Gastroesophageal sphincter (tissue), 4 donors: ENCODE data around the gene PRR5L. TPM values are rescaled to one million over a fixed set of nuclear protein-coding genes. Genes with fewer than 3 reads are reported as not detected.

Source experiments
- ATAC-seq: fragments of 150-250 bp; one replicate; pipeline ENCODE4 v1.9.1; 2016; ENCODE audit warnings: mild to moderate bottlenecking, moderate library complexity
- H3K27ac ChIP-seq, 4 donors: fragments of 200-600 bp; sonication (generic) in 3 of 4; 1 replicate in 3 of 4; 2 replicates in 1 of 4; pipeline ENCODE4 v1.5.1; 2016 to 2019
- H3K27me3 ChIP-seq: fragments of 200-600 bp; sonication (generic); one replicate; pipeline ENCODE4 v1.5.1; 2019
- H3K36me3 ChIP-seq, 2 donors: fragments of 200-600 bp; sonication (generic); one replicate each; pipeline ENCODE4 v1.5.1; 2019; ENCODE audit warnings: control low read depth in 1 of 2
- H3K4me1 ChIP-seq, 3 donors: fragments of 200-600 bp; sonication (generic); 1 replicate in 2 of 3; 2 replicates in 1 of 3; pipeline ENCODE4 v1.5.1; 2016 to 2019; ENCODE audit warnings: control low read depth in 2 of 3
- H3K4me3 ChIP-seq, 2 donors: fragments of 200-600 bp; sonication (generic); one replicate each; pipeline ENCODE4 v1.5.1; 2019; ENCODE audit warnings: mild to moderate bottlenecking in 1 of 2, moderate library complexity in 1 of 2
- H3K9me3 ChIP-seq, 3 donors: fragments of 200-600 bp; sonication (generic); one replicate each; pipeline ENCODE4 v1.5.1; 2017 to 2019; ENCODE audit warnings: control low read depth in 2 of 3
- EP300 ChIP-seq: sonication (generic); formaldehyde crosslinking; IDR thresholded peaks from one replicate; pipeline ENCODE4 v1.6.1; 2017; ENCODE audit warnings: antibody characterized with exemption, mild to moderate bottlenecking
- POLR2A ChIP-seq, 2 donors: fragments of 450-650 bp; IDR thresholded peaks; one replicate each; pipeline ENCODE4 v1.6.1; 2017; ENCODE audit warnings: antibody characterized with exemption in 2 of 2, mild to moderate bottlenecking in 2 of 2, moderate library complexity in 1 of 2
- POLR2AphosphoS5 ChIP-seq: sonication (generic); formaldehyde crosslinking; IDR thresholded peaks from one replicate; pipeline ENCODE4 v1.6.1; 2017; ENCODE audit warnings: antibody characterized with exemption
- WGBS, 2 donors: methylation state at CpG; one replicate each; pipeline ENCODE4 v1.1.5; 2018; ENCODE audit warnings: low coverage in 1 of 2; 5-methylcytosine and 5-hydroxymethylcytosine counted together
- total RNA-seq, 4 donors: library from RNA; depleted of rRNA; stranded (reverse); fragments of >200 nt; gene quantifications; one replicate each; pipeline ENCODE4 v1.1.0, GENCODE V29; 2016
- TF ChIP-seq, protein P1 (sequence below), 4 experiments: fragments of 200-600 bp in 2 of 4; fragments of 450-650 bp in 2 of 4; sonication (generic) in 1 of 4; IDR thresholded peaks; one replicate each; pipeline ENCODE4 v1.5.1; 2017 to 2019; ENCODE audit warnings: antibody characterized with exemption in 4 of 4, mild to moderate bottlenecking in 2 of 4, moderate library complexity in 2 of 4

Gene PRR5L
- total RNA-seq, 4 donors from 2014 or later, result 2.8 to 9.7 (median 7.5) TPM

DNA sequence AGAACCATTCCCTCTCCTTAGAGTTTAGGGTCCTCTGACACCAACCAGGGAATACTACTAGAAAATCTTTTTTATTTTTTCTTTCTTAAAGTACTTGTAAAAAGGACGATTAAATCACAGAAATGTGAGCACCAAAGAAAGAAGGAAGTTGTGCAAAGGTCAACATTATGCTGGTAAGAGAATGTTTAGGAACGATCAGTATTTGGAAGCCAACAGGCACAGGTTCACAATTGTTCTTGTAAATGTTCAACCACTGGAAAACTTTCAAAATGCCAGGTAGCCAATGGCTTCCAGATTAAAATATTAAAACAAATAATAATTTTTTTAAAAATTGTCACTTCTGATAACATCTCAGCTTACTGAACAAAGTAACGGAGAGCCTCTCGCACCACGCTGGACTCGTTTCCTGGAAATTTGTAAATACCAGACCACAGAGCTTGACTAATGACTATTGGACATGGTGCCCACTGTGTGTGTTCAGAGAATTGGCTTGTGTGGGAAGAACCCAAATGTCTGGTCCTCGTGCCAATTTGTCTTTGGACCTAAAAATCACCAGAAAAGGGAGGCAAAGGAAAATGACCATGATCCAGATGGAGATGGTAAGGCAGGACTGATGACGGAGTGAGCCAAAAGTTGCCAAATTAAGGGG lies 27.6 kb upstream of the PRR5L start:
- H3K4me1 ChIP-seq, result no peaks in the 10 kb centered on the region
- peaks cover 0 to 9% (median 0%) of the 10 kb centered on the region in 3 donors for H3K9me3 ChIP-seq
- no peaks in the 10 kb centered on the region for H3K27me3 ChIP-seq
- H3K4me3 ChIP-seq, result no peak overlapping the region
- ATAC-seq, result no peak
- H3K36me3 ChIP-seq, result peaks cover 0 to 34% of the 10 kb centered on the region in 2 donors
- no peak overlapping the region for H3K27ac ChIP-seq
- TF ChIP-seq POLR2A (IDR thresholded peaks at IDR 0.05) (no peak), POLR2AphosphoS5 (no peak), EP300 (no peak)
- TF ChIP-seq, protein P1, sequence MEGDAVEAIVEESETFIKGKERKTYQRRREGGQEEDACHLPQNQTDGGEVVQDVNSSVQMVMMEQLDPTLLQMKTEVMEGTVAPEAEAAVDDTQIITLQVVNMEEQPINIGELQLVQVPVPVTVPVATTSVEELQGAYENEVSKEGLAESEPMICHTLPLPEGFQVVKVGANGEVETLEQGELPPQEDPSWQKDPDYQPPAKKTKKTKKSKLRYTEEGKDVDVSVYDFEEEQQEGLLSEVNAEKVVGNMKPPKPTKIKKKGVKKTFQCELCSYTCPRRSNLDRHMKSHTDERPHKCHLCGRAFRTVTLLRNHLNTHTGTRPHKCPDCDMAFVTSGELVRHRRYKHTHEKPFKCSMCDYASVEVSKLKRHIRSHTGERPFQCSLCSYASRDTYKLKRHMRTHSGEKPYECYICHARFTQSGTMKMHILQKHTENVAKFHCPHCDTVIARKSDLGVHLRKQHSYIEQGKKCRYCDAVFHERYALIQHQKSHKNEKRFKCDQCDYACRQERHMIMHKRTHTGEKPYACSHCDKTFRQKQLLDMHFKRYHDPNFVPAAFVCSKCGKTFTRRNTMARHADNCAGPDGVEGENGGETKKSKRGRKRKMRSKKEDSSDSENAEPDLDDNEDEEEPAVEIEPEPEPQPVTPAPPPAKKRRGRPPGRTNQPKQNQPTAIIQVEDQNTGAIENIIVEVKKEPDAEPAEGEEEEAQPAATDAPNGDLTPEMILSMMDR (IDR thresholded peaks at IDR 0.05), result no peak
- whole genome bisulfite sequencing, 2 donors, result 69 to 82% methylated on average over 7 to 8 of the region's 8 CpGs

DNA sequence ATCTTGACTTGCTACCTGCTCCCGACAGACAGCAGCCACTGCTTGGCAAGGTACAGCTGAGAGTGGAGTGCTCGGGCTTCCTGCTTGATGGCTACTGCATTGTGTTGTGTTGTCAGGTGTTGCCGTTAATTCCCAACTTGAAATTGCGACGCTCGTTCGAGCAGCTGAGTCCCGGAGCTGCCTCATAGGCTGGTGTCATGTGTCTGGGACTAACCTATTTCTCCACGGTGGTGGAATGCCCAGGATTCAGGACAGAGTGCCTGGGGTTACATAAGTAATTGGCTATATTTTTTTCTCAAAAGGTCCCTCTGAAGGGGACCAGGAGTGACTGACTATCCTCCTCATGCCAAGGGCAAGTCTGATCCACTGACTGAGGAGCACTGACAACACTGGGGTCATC lies 25.4 kb upstream of the PRR5L start:
- peaks cover 0 to 9% (median 0%) of the 10 kb centered on the region in 3 donors for H3K9me3 ChIP-seq
- H3K4me1 ChIP-seq, result no peaks in the 10 kb centered on the region
- H3K27me3 ChIP-seq, result no peaks in the 10 kb centered on the region
- WGBS, 2 donors, result 100% methylated on average over 1 of the region's 9 CpGs; no CpG with 5 or more reads in 1 of the 2 donors
- TF ChIP-seq EP300 (no peak), POLR2AphosphoS5 (no peak), POLR2A (IDR thresholded peaks at IDR 0.05) (no peak)
- TF ChIP-seq, protein P1 (IDR thresholded peaks at IDR 0.05), result no peak
- H3K27ac ChIP-seq, result no peak overlapping the region
- ATAC-seq, result no peak
- peaks cover 0 to 56% of the 10 kb centered on the region in 2 donors for H3K36me3 ChIP-seq
- no peak overlapping the region for H3K4me3 ChIP-seq

- Histone ChIP-seq H3K36me3 (peaks cover 0 to 68% of the 10 kb centered on the region in 2 donors), H3K4me1 (no peaks in the 10 kb centered on the region), H3K9me3 (peaks cover 0 to 9% (median 0%) of the 10 kb centered on the region in 3 donors), H3K27ac (no peak overlapping the region), H3K27me3 (no peaks in the 10 kb centered on the region), H3K4me3 (no peak overlapping the region)
- ATAC-seq, result no peak
- no peak for TF ChIP-seq POLR2AphosphoS5
- TF ChIP-seq, protein P1 (IDR thresholded peaks at IDR 0.05), result no peak
- TF ChIP-seq EP300, result no peak
- no peak for TF ChIP-seq POLR2A (IDR thresholded peaks at IDR 0.05)
- 72 to 76% methylated on average over 4 to 5 of the region's 5 CpGs for WGBS, 2 donors
These were observed 24.2 kb upstream of the PRR5L start for GRCh38 chr11:36271794-36272407.

- Histone ChIP-seq H3K4me3 (no peak overlapping the region), H3K27me3 (no peaks in the 10 kb centered on the region), H3K4me1 (no peaks in the 10 kb centered on the region), H3K27ac (no peak overlapping the region), H3K9me3 (peaks cover 0 to 9% (median 0%) of the 10 kb centered on the region in 3 donors), H3K36me3 (peaks cover 0 to 79% of the 10 kb centered on the region in 2 donors)
- TF ChIP-seq EP300 (no peak), POLR2A (IDR thresholded peaks at IDR 0.05) (no peak), POLR2AphosphoS5 (no peak)
- TF ChIP-seq, protein P1 (IDR thresholded peaks at IDR 0.05), result no peak
- 67 to 89% methylated on average over 3 of the region's 3 CpGs for WGBS, 2 donors
- ATAC-seq, result no peak
These were observed 23.0 kb upstream of the PRR5L start for GRCh38 chr11:36273110-36273509.

GRCh38 chr11:36274414-36274813 lies 21.7 kb upstream of the PRR5L start:
- Histone ChIP-seq H3K9me3 (peaks cover 0 to 9% (median 0%) of the 10 kb centered on the region in 3 donors), H3K36me3 (peaks cover 0 to 92% of the 10 kb centered on the region in 2 donors), H3K27me3 (no peaks in the 10 kb centered on the region), H3K27ac (no peak overlapping the region), H3K4me1 (no peaks in the 10 kb centered on the region), H3K4me3 (no peak overlapping the region)
- no peak for TF ChIP-seq POLR2AphosphoS5
- no peak for TF ChIP-seq EP300
- TF ChIP-seq, protein P1 (IDR thresholded peaks at IDR 0.05), result no peak
- TF ChIP-seq POLR2A (IDR thresholded peaks at IDR 0.05), result no peak
- 73 to 83% methylated on average over 1 to 3 of the region's 7 CpGs for WGBS, 2 donors
- ATAC-seq, result no peak
